Heart right ventricle (tissue), 16 donors: ENCODE results near the gene CADPS2. TPM values are rescaled to one million over a fixed set of nuclear protein-coding genes. Genes with fewer than 3 reads are reported as not detected.
"Not testable (repeated sequence)": the region's sequence is repeated elsewhere in the genome, so short reads cannot be mapped to it uniquely, and the experiment has no call there.

ENCODE experiments used
- ATAC-seq, 8 donors: fragments of 200-7000 bp; cut with Tn5 transposase; one replicate each; pipeline ENCODE4 v1.9.1; 2020; ENCODE audit warnings: mild to moderate bottlenecking in 8 of 8, moderate library complexity in 8 of 8, moderate number of reproducible peaks in 1 of 8
- DNase-seq, 2 donors: peaks; one replicate each; pipeline ENCODE4 v3.0.0-alpha.2; 2020
- H3K27ac ChIP-seq, 10 donors: fragments of 200-600 bp; sonication (generic) in 2 of 10; one replicate each; pipeline versions ENCODE4 v1.5.0 to v1.8.0; 2020 to 2022; ENCODE audit warnings: mild to moderate bottlenecking in 3 of 10
- H3K27me3 ChIP-seq, 7 donors: fragments of 200-600 bp; one replicate each; pipeline ENCODE4 v1.8.0; 2021 to 2022; ENCODE audit warnings: mild to moderate bottlenecking in 2 of 7
- H3K36me3 ChIP-seq, 9 donors: fragments of 200-600 bp; sonication (generic) in 1 of 9; one replicate each; pipeline versions ENCODE4 v1.5.0 to v1.8.0; 2020 to 2022; ENCODE audit warnings: mild to moderate bottlenecking in 2 of 9
- H3K4me1 ChIP-seq, 9 donors: fragments of 200-600 bp; sonication (generic) in 1 of 9; one replicate each; pipeline versions ENCODE4 v1.5.0 to v1.8.0; 2020 to 2022; ENCODE audit warnings: mild to moderate bottlenecking in 4 of 9
- H3K4me3 ChIP-seq, 10 donors: fragments of 200-600 bp; sonication (generic) in 2 of 10; one replicate each; pipeline versions ENCODE4 v1.5.0 to v1.8.0; 2020 to 2022; ENCODE audit warnings: mild to moderate bottlenecking in 7 of 10, moderate library complexity in 2 of 10
- H3K9me3 ChIP-seq, 11 donors: fragments of 200-600 bp in 10 of 11; sonication (generic) in 2 of 11; one replicate each; pipeline versions ENCODE4 v1.5.0 to v1.8.0; 2013 to 2022; ENCODE audit warnings: mild to moderate bottlenecking in 2 of 11, control low read depth in 1 of 11, moderate library complexity in 1 of 11
- WGBS, 2 donors: extraction: QIAGEN DNeasy Blood & Tissue Kit; methylation state at CpG; one replicate each; pipeline ENCODE4 v1.1.7; 2013; ENCODE audit warnings: inconsistent platforms in 1 of 2; 5-methylcytosine and 5-hydroxymethylcytosine counted together
- intact Hi-C, 10 donors: fragments of 100-400 bp; cut with DNase I; formaldehyde crosslinking; loops; one replicate each; pipeline versions ENCODE4 v1.11.1 to v1.14.2; 2022
- polyA plus RNA-seq, 2 donors: library from polyadenylated mRNA; stranded (reverse); fragments of 200-250 nt; gene quantifications; one replicate each; pipeline ENCODE4 v1.2.3, GENCODE V29; 2013
- total RNA-seq, 10 donors: library from RNA; stranded (reverse); fragmentation: NEBNext Ultra II Directional in 3 of 10; extraction: Animal tissue kit (Norgen Biotek cat#: 25700) in 3 of 10; gene quantifications; one replicate each; pipeline versions ENCODE4 v1.2.1 to v1.2.4, GENCODE V29; 2021 to 2023
- TF ChIP-seq, protein P1 (sequence below), 9 donors: fragments of 200-600 bp; sonication (generic) in 2 of 9; IDR thresholded peaks; one replicate each; pipeline versions ENCODE4 v1.5.0 to v1.8.0; 2021 to 2022; ENCODE audit warnings: antibody characterized with exemption in 9 of 9, mild to moderate bottlenecking in 5 of 9, moderate library complexity in 1 of 9
- donor health status: Arrhythmogenic right ventricular cardiomyopathy.
- donor health status: ischemic (EF 13 %, LVEDD 7.1; RV severe dilation, severe dysfunction).
- donor health status: healthy with polysubstance abuse.
- donor health status: DM: no; HTN: yes; CAD: no.
- donor health status: DM: no; HTN: no; CAD: no.
- donor health status: ischemic (EF 25% LVEDD 6.9; RV normal size, moderate dysfunction).
- donor health status: ischemic (EF 25% LVEDD 5.7; RV mildly dilated, moderate dysfunction).
- donor health status: healthy.
- donor health status: DM: yes; HTN: yes; CAD: no.
- donor health status: Ischemic cardiomyopathy.
- donor health status: ischemic (EF 35%, LVEDD 5.7; RV mildly dilated, moderate dysfunction).
- donor health status: nonischemic (EF 11% LVEDD 7.7; RV severe dilation, severe dysfunction).
- donor health status: DM: yes; HTN: yes; CAD: no.
- donor health status: PGD.
- donor health status: ischemic (EF 29% LVEDD 5.4; RV normal size, mild dysfunction).
- donor health status: nonischemic (EF 23%, LVEDD 6.1; RV moderate dilation, normal function).

The CADPS2 gene
- total and polyA plus RNA-seq, 12 donors: 3.6 to 25.7 (median 6.6) TPM

DNA sequence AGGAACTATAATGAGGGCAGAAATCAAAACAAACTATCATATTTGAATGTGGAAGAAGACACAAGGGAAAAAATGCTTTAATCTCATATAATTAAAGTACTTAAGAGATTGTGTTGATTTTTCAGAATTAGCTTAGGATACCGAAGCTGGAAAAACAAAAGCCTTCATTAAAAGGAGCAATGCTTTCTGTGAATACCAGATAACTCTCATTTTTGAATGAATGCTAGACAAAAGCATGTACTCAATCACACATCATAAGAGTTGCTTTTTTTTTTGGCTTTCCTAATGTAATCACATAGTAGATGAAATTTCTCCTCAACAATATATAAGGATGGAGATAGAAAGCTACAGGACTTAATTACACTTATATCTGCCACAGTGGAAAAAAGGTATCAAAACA is 43.3 kb downstream of the CADPS2 start:
- H3K27ac ChIP-seq: peak overlapping the region in 1 of 10 donors; percentile 61
- DNase-seq (no peak), ATAC-seq (no peak)
- WGBS, 2 donors: 74 to 88% methylated on average over 1 of the region's 1 CpG
- no peaks in the 10 kb centered on the region for H3K27me3 ChIP-seq
- intact Hi-C loops: no loop called here
- H3K4me3 ChIP-seq: no peak overlapping the region
- TF ChIP-seq, protein P1, sequence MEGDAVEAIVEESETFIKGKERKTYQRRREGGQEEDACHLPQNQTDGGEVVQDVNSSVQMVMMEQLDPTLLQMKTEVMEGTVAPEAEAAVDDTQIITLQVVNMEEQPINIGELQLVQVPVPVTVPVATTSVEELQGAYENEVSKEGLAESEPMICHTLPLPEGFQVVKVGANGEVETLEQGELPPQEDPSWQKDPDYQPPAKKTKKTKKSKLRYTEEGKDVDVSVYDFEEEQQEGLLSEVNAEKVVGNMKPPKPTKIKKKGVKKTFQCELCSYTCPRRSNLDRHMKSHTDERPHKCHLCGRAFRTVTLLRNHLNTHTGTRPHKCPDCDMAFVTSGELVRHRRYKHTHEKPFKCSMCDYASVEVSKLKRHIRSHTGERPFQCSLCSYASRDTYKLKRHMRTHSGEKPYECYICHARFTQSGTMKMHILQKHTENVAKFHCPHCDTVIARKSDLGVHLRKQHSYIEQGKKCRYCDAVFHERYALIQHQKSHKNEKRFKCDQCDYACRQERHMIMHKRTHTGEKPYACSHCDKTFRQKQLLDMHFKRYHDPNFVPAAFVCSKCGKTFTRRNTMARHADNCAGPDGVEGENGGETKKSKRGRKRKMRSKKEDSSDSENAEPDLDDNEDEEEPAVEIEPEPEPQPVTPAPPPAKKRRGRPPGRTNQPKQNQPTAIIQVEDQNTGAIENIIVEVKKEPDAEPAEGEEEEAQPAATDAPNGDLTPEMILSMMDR (IDR thresholded peaks at IDR 0.05): no peak
- H3K9me3 ChIP-seq: peaks cover 0 to 6% (median 0%) of the 10 kb centered on the region in 11 donors
- H3K4me1 ChIP-seq: peaks cover 3 to 47% (median 20%) of the 10 kb centered on the region in 9 donors
- H3K36me3 ChIP-seq: no peaks in the 10 kb centered on the region

DNA sequence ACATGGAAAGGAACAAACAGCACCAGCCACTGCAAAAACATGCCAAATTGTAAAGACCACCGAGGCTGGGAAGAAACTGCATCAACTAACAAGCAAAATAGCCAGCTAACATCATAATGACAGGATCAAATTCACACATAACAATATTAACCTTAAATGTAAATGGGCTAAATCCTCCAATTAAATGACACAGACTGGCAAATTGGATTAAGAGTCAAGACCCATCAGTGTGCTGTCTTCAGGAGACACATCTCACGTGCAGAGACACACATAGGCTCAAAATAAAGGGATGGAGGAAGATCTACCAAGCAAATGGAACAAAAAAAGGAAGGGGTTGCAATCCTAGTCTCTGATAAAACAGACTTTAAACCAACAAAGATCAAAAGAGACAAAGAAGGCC is 50.0 kb downstream of the CADPS2 start:
- H3K27ac ChIP-seq, H3K4me3 ChIP-seq, H3K36me3 ChIP-seq, DNase-seq, intact Hi-C loops, ATAC-seq, H3K4me1 ChIP-seq, H3K27me3 ChIP-seq: not testable (repeated sequence)
- 87 to 89% methylated on average over 2 of the region's 2 CpGs for WGBS, 2 donors
- peaks cover 0 to 11% (median 0%) of the 10 kb centered on the region in 11 donors for H3K9me3 ChIP-seq

DNA sequence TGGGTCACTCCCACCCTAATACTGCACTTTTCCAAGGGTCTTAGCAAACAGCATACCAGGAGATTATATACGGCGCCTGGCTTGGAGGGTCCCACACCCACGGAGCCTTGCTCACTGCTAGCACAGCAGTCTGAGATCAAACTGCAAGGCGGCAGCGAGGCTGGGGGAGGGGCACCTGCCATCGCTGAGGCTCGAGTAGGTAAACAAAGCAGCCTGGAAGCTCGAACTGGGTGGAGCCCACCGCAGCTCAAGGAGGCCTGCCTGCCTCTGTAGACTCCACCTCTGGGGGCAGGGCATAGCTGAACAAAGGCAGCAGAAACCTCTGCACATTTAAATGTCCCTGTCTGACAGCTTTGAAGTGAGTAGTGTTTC is 51.7 kb downstream of the CADPS2 start:
- H3K27me3 ChIP-seq, H3K4me1 ChIP-seq, intact Hi-C loops, DNase-seq, ATAC-seq, H3K4me3 ChIP-seq, H3K27ac ChIP-seq, H3K36me3 ChIP-seq: not testable (repeated sequence)
- 69 to 75% methylated on average over 9 of the region's 9 CpGs for WGBS, 2 donors
- H3K9me3 ChIP-seq: peaks cover 0 to 11% (median 0%) of the 10 kb centered on the region in 11 donors

DNA sequence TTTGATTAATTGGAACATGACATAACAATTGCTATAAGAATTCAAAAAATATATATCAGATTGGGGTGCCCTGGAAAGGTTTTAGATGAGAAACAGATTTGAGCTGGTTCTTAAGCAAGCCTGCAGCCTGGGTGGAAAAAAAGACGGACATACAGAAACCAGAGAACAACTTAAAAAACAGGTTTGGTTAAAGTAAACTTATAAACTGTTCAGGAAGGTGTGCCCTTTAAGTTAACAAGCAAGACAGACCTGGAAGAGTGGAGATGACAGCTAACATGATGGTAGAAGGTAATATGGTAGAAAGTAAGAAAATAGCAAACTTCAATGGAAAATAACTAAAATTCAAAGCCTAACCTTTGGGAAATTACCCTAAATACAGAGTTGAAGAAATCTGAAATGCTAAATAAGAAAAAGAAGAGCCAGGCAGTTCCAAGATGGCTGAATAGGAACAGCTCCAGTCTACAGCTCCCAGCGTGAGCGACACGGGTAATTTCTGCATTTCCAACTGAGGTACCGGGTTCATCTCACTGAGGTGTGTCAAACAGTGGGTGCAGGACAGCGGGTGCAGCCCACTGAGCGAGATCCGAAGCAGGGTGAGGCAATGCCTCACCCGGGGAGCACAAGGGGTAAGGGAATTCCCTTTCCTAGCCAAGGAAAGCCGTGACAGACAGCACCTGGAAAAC is 52.2 kb downstream of the CADPS2 start:
- TF ChIP-seq, protein P1 (IDR thresholded peaks at IDR 0.05): no peak
- Histone ChIP-seq H3K36me3 (no peaks in the 10 kb centered on the region), H3K4me3 (no peak overlapping the region), H3K4me1 (peaks cover 0 to 5% (median 0%) of the 10 kb centered on the region in 9 donors), H3K27me3 (no peaks in the 10 kb centered on the region), H3K27ac (no peak overlapping the region), H3K9me3 (peaks cover 0 to 11% (median 0%) of the 10 kb centered on the region in 11 donors)
- DNase-seq (no peak), ATAC-seq (no peak)
- WGBS, 2 donors: 95 to 97% methylated on average over 10 of the region's 10 CpGs
- intact Hi-C loops: no loop called here

DNA sequence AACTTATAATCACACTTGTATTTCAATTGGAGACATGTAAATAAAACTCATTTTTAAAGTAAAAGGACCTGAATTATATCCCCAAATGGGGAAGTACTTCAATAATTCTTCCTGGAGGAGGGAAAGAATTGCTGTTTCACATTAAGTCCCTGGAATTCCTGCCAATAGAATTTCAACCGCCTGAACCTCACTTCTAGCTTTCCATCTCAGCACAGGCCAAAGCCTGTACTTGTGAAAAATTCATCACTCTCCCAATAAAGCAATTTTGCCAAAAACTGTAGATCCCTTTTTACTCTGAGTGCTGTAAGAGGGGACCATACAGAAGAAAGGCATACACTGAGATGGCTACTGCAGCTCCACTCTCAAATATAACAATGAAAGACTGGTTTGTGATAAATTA is 54.8 kb downstream of the CADPS2 start:
- intact Hi-C loops: no loop called here
- H3K27me3 ChIP-seq: no peaks in the 10 kb centered on the region
- WGBS, 2 donors: 75 to 91% methylated on average over 1 of the region's 1 CpG
- H3K4me1 ChIP-seq: peaks cover 0 to 5% (median 0%) of the 10 kb centered on the region in 9 donors
- no peak overlapping the region for H3K4me3 ChIP-seq
- ATAC-seq: no peak
- H3K36me3 ChIP-seq: no peaks in the 10 kb centered on the region
- DNase-seq: no peak
- peaks cover 0 to 6% (median 0%) of the 10 kb centered on the region in 11 donors for H3K9me3 ChIP-seq
- TF ChIP-seq, protein P1 (IDR thresholded peaks at IDR 0.05): no peak
- H3K27ac ChIP-seq: no peak overlapping the region
